GM10266 (cell line): ENCODE measurements around the gene ANGPTL4.

Source experiments
- DNase-seq: peaks from one replicate; pipeline ENCODE4 v3.0.0; 2012; ENCODE audit errors: extremely low spot score
- CTCF ChIP-seq: IDR thresholded peaks from 2 replicates; pipeline ENCODE4 v1.5.1; 2012; ENCODE audit warnings: mild to moderate bottlenecking, low read depth; ENCODE audit not compliant: control insufficient read depth, insufficient read depth; ENCODE audit errors: missing control alignments

Gene ANGPTL4

GRCh38 chr19:8332976-8333766 lies 30.8 kb upstream of the ANGPTL4 start:
- DNase-seq, result peak; percentile 23
- TF ChIP-seq CTCF, result no peak

DNA sequence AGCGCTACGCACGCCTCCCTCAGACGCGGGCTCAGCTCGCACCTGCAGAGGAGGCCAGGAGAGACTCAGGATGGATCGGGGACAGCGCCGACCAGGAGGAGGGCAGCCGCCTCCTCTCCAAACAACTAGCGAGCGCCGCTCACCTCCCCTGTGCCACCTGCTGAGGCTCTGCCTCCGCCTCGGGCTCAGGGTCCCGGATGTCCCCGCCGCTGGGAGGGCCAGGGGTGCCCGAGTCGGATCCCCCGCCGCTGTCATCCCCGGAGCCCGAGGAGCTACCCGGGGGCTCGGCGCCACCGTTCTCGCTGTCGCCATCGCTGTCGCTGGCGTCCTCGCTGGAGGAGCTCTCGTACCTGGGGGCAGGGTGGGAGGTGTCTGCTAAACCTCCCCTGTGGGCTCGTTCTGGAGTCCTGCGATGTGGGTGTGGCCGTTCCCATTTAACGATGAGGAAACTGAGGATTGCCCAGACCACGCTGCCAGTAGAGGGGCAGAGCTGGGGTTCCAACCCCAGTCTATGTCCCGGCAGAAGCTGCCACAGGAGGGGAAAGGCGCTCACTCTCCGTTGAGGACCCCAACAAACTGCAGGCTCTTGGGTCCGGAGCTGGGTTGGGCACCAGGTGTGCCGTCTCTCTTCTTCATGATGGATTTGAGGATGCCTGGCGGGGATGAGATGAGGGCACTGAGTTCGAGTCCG lies 30.0 kb upstream of the ANGPTL4 start:
- peak; percentile 18 for DNase-seq
- no peak for TF ChIP-seq CTCF

GRCh38 chr19:8334458-8335342 lies 29.3 kb upstream of the ANGPTL4 start:
- TF ChIP-seq CTCF, result no peak
- peak; percentile 77 for DNase-seq

DNA sequence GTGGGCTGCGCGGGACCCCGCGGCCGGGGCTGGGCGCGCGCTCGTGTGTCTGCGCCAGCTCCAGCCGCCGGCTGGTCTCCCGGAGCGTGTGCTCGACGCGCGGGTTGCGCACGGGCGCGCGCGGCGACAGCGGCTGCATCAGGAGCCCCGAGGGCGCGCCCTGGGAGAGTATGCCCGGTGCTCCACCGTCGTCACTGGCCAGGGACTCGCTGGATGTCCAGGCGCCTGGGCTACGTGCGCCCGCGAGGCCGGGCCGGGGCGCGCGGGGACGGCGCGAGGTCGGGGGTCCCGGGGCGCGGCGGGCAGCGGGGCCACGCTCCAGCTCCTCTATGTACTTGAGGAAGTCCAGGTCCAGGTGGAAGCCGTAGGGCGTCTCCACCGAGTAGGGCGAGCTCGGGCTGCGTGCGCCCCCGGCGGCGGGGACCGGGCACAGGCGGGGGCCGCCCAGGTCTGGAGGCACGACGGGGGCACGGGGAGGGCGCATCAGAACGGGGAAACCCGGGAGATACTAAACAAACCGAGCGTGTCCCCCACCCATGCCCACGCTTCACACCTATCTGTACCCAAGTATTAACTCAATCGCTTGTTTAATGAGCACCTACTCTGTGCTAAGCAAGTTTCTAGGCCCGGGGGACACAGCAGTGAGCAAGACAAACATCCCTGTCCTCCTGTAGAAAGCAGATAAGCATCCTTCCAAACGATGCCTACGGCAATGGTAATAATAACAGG lies 28.4 kb upstream of the ANGPTL4 start:
- peak; percentile 25 for TF ChIP-seq CTCF

DNA sequence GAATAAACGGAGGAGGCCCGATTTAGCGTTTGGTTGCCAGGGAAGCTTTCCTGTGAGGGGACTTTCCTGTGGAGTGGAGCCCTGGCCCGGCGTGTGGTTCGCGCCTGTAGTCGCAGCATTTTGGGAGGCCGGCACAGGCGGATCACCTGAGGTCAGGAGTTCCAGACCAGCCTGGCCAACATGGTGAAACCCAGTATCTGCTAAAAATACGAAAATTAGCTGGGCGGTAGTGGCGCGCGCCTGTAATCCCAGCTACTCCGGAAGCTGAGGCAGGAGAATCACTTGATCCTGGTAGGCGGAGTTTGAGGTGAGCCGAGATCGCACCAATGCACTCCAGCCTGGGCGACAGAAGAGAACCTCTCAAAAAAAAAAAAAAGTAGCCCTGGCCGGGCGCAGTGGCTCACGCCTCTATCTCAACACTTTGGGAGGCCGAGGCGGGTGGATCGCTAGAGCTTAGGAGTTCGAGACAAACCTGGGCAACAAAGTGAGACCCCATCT lies 27.8 kb upstream of the ANGPTL4 start:
- TF ChIP-seq CTCF, result no peak

More for the DNA sequence above, 28.4 kb upstream of the ANGPTL4 start:
- DNase-seq, result peak; percentile 49

GRCh38 chr19:8336660-8337059 lies 27.3 kb upstream of the ANGPTL4 start:
- TF ChIP-seq CTCF, result no peak
- DNase-seq, result peak; percentile 20

More for the DNA sequence above, 27.8 kb upstream of the ANGPTL4 start:
- DNase-seq, result no peak
